Stimulated activated CD8-positive, alpha-beta memory T cell treated with anti-CD3 and anti-CD28 coated beads, Interleukin-15, amount 100 ng/mL, for 1 hour (primary cell): ENCODE data around the gene MCM9.
"Not testable (repeated sequence)": the region's sequence is repeated elsewhere in the genome, so short reads cannot be mapped to it uniquely, and the experiment has no call there.

Experiments
- DNase-seq: peaks from one replicate; pipeline ENCODE4 v3.0.0-alpha.2; 2020; ENCODE audit warnings: low read depth

MCM9 gene

DNA sequence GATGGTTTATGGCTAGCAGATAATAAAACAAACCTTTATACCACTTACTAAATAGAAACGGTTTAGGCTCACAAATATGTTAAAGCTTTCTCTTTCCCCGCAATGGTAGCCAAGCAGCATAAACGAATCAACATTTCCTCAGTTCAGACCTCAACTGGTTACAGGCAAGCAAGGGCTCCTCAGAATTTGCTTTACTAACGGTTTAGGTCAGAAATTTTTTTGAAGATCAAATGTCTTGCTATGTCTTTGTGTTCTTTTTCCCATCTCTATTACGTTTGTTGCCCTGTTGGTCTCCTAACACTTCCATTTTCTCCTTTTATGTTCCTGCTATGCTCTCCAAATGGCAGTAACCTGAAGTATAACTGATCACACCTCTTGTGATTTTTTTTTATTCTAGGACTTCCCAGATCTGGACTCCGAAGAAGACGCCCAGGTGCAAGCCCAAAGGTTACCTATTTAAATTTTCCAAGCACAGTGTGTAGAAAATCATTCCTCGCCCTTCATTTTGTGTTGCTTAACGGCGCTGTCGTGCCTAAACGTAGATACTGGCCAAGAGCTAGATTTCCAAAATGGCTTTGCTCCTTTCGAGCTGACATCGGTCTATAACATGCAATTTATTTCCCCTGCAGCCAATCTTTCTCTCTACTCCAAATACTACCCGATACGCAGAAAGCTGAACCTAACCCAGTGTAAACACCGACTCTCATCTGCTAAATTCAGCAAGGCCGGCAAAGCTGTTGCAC lies 41.7 kb downstream of the MCM9 start:
- DNase-seq = no peak

- no peak for DNase-seq
Measured at GRCh38 chr6:118892355-118892991, 42.5 kb downstream of the MCM9 start.

DNA sequence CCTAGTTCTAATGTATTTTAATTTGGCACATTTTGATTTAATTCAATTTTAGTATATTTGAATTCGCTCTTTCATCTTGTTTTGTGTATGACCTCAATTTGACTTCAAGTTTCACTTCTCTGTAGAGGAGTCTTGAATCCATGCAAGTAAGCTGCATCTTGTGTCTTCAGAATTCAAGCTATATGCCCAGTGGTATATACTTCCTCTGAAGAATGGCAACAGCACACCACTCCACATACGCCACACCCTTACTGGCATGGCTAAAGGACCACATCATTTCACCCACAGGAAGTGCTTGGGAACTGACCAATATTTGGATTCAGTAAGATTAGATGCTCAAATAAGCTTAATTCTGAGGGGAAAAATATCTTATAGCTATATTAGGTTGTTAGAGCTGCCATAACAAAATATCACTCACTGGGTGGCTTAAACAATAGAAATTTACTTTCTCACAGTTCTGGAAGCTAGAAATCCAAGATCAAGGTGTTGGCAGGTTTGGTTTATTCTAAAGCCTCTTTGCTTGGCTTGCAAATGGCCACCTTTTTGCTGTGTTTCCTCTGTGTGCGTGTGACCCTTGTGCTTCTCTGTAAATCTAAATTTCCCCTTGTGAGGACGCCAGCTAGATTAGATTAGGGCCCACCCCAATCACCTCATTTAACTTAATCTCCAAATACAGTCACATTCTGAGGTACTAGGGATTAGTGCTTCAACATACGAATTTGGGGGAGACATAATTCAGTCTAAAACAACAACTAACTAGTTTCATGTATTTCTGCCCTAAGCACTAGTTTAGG lies 43.8 kb downstream of the MCM9 start:
- no peak for DNase-seq

- no peak for DNase-seq
Measured at GRCh38 chr6:118889163-118889562, 45.8 kb downstream of the MCM9 start.

GRCh38 chr6:118886641-118887040 lies 48.3 kb downstream of the MCM9 start:
- DNase-seq = no peak

DNA sequence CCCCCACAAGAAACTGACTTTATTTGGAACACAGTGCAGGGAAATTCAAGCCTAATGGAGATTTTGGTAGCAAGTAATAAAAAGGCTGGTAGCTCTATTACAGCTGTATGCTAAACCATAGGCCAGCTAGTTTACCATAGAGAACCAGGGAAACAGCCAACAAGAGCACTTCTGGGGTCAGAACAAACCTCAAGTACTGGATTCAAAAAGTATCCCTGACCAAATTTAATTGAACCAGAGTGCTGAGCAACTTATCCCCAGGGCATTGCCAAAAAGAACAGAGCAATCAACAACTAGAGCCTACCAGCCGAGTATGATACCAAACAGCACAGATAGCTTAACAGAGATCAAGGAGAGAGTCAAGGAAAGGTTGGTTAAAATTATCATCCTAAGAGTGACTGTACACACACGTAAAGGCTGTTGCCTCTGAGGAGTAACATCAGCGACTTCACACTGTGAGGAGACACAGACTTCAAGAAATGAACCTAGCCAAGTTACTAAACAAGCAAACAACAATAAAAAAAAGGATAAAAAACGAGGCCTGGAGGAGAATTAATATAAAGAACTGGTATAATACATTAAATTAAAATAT lies 52.5 kb downstream of the MCM9 start:
- no peak for DNase-seq

DNA sequence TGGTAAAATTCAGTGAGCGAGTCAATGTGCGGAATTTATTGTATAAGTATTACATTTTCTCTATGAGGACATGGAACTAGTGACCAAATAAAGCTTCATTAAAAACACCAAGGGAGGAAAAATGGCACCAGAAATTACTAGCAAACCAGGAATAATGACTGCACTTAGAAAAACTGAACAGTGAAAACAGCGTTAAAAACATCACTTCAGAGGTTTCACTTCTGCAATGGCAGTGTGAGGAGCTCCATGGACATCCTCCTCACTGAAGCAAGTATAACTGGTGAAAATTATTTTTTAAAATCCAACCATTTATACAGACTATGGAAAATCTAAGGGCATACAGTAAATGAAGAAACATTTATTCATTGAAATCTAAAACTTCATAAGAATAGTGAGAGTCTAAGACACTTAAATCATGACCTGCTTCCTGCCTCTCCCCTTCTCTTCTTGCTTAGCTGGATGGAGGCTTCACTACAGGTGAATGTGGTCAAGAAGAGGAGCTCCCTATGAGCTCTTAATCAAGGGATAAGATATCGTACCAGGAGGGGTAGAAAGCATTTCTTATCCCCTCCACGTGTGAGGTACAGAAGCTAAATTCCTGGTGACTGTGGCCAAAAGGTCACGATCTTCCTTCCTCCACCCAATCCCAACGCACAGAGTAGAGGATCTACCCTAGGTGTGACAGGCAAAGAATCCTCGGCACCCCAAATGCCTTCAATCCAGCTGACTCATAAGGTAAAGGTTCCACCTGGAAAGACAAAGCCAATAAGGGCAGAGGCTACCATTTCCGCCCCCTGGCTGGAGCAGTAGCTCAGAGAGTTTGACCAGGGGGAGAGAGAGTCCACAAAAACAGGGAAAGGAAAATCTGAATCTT lies 53.3 kb downstream of the MCM9 start:
- DNase-seq = no peak

DNA sequence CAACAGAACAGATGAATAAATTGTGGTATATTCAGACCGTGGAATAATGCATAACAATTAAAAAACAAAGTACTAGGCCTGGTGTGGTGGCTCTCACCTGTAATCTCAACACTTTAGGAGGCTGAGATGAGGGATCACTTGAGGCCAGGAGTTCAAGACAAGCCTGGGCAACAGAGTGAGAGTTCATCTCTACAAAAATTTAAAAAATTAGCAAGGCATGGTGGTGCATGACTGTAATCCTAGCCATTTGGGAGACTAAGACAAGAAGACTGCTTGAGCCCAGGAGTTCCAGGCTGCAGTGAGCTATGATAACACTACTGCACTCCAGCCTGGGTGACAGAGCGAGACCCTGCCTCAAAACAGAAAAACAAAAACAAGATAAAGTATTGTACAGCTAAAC lies 57.2 kb downstream of the MCM9 start:
- DNase-seq = no peak

- no peak for DNase-seq
Measured at GRCh38 chr6:118876814-118877213, 58.1 kb downstream of the MCM9 start.

GRCh38 chr6:118876198-118876597 lies 58.8 kb downstream of the MCM9 start:
- DNase-seq = no peak

- no peak for DNase-seq
Measured at GRCh38 chr6:118875672-118876071, 59.3 kb downstream of the MCM9 start.

DNA sequence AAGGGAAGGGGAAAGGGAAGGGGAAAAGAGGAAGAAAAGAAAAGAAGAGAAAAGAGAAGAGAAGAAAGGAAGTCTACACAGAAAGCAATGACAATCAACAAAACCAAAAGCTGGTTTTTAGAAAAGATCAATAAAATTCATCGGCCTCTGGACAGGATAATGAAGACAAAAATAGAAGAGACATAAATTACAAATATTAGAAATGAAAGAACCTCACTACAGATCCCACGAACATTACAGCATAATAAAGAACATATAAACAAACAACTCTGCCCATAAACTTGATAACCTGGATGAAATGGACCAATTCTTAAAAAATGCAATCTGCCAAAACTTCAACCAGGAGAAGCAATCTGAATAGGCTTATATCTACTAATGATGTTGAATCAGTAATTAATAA lies 61.7 kb downstream of the MCM9 start:
- DNase-seq = no peak

GRCh38 chr6:118872726-118873125 lies 62.2 kb downstream of the MCM9 start:
- DNase-seq = no peak

DNA sequence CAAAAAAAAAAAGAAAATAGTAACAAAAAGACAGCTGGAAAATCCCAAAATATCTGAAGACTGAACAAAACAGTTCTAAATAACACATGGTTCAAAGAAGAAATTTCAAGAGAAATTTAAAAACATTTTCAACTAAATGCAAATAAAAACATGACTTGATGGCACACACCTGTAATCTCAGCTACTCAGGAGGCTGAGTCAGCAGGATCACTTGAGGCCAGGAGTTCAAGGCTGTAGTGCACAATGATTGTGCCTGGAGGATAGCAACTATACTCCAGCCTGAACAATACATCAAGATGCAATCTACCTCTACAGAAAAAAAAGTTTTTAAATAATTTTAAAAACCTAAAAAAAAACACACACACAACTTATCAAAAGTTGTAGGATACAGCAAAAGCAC lies 62.6 kb downstream of the MCM9 start:
- no peak for DNase-seq

GRCh38 chr6:118871331-118871730 lies 63.6 kb downstream of the MCM9 start:
- DNase-seq = no peak

DNA sequence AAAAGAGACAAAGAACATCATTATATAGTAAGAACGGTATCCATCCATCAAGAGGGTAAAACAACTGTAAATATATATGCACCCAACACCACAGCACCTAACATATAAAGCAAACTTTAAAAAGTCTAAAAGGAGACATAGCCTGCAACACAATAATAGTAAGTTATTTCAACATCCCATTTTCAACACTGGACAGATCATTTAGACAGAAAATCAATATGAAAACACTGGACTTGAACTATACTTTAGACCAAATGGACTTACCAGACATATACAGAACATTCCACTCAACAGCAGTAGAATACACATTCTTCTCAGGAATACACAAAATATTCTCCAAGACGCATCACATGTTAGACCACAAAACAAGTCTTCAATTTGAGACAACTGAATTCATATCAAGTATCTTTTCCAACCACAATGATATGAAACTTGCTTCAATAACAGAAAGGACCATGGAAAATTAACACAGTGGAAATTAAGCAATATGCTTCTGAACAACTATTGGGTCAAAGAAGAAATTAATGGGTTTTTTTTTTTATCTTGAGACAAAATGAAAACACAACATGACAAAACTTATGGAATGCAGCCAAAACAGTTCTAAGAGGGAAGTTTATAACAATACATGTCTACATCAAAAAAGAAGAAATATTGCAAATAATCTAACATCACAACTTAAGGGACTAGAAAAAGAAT lies 64.9 kb downstream of the MCM9 start:
- DNase-seq = no peak

GRCh38 chr6:118869350-118869749 lies 65.6 kb downstream of the MCM9 start:
- no peak for DNase-seq

DNA sequence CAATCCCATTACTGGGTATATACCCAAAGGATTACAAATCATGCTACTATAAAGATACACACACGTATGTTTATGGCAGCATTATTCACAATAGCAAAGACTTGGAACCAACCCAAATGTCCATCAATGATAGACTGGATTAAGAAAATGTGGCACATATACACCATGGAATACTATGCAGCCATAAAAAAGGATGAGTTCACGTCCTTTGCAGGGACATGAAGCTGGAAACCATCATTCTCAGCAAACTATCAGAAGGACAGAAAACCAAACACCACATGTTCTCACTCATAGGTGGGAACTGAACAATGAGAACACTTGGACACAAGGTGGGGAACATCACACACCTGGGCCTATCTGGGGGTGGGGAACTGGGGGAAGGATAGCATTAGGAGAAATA lies 66.1 kb downstream of the MCM9 start:
- not testable (repeated sequence) for DNase-seq

DNA sequence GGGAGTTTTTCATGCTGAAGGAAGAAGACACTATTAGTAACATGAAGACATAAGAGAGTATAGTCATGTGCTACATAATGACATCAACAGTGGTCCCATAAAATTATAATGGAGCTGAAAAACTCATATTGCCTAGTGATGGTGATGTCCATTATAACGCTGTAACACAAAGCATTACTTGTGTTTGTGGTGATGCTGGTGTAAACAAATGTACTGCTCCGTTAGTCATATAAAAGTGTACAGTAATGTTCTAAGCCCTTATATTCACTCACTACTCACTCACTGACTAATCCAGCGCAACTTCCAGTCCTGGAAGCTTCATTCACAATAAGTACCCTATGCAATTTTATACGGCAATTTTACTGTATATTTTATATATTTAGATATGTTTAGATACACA lies 67.8 kb downstream of the MCM9 start:
- DNase-seq = no peak

DNA sequence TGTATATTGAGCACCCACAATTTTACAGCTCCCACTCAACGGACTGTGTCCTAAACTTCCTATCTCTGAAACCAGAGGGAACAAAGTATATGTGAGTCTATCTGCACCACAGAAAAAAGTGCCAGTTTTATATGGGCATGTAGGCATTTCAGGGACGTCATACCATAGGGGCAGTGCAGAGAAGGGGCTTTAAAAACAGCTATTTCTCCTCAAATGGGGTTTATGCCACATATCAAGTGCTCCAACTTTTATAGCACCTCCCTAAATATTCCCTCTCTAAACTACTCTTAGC lies 69.9 kb downstream of the MCM9 start:
- no peak for DNase-seq

DNA sequence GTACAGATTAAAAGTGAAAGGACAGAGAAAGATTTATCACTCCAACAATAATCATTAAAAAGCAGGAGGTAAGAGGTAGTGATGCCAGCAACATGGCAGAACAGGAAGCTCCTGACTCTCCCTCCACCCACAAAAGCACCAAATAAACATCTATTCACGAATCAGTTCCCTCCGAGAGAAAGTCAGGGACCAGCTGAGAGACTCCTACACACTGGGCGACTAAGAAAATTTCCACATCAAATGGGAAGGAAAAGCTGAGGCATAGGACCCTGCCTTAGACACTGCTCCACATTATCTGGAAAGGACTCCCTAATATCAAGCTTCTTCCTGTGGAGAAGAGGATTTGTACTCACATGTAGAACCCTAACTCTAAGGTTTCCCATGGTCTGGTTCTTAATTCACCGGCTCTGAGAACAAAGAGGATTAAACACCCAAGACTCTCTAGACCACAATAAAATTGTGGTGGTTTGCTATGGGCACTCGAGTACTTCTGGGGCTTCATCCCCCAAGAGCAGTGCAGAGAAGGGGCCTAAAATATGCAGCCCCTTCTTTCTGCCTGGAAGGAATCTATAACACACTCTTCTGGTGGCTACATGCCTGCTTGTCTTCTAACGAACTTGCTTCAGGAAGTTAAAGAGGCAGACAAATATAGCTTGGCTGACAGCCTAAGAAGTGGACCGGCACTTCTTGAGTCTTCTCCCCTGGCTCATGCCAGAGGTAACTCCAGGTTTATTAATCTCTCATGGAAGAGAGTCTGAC lies 70.4 kb downstream of the MCM9 start:
- no peak for DNase-seq
